ENCODE results near the gene XRRA1.
"Not testable (repeated sequence)": the region's sequence is repeated elsewhere in the genome, so short reads cannot be mapped to it uniquely, and the experiment has no call there.

XRRA1 gene

DNA sequence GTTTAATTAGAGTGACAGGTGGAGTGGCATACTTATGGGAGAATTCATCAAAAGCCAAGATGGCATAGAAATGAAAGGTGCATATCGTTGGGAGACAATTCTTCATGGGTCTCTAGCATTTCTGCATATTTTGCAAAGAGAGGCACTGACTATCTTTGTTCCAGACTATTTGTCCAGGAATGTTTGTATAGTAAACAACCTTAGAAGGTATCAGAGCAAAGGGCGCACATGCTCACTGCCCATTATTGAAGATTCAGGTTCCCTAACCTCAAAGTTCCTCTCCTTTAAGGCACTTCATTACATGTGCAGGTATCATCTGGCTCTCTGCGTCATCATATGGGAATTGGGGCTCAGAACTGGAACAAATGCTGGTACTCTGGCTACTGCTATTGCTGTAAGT, 35.2 kb upstream of the XRRA1 start:
- TF ChIP-seq Cebpa-rat (IDR thresholded peaks at IDR 0.05) = no peak
- Histone ChIP-seq H4K20me1 (peaks cover 0 to 6% (median 0%) of the 10 kb centered on the region in 11 experiments; a peak in 1 of 22 replicates), H3K9me3 (replicated peaks in 1 of 11) (no peaks in the 10 kb centered on the region)

DNA sequence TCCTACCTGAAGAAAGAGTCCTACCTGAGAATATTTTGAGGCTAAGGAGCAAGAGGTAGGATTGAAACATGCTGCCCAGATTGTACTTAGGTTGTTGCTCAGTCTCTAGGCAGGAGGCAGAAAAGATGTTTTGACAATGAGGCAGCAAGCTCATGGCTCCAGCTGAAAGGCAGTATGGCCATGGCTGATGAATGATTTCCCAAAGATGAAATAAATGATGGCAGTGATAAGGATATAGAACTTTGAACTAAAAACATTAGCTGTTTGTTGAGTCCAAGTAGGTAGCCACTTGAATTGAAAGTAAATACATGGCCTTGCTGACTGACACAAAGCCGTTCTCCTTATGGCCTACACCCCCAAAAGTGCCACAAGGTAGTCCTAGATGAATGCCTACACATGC, 33.0 kb upstream of the XRRA1 start:
- Histone ChIP-seq H3K27ac (no peak overlapping the region), H3K36me3 (peaks cover 23 to 58% (median 39%) of the 10 kb centered on the region in 11 experiments), H3K27me3 (no peaks in the 10 kb centered on the region), H3K4me3 (no peak overlapping the region), H3K9ac (no peak overlapping the region), H4K20me1 (peaks cover 0 to 6% (median 0%) of the 10 kb centered on the region in 11 experiments; a peak in 2 of 22 replicates), H3K4me1 (peaks cover 0 to 24% (median 0%) of the 10 kb centered on the region in 10 experiments; a peak in 5 of 20 replicates), H3K4me2 (no peak overlapping the region), H3K9me3 (replicated peaks in 1 of 11) (no peaks in the 10 kb centered on the region)
- TF ChIP-seq Cebpa-rat (IDR thresholded peaks at IDR 0.05) = no peak

More for the DNA sequence above, 35.2 kb upstream of the XRRA1 start:
- H3K9ac ChIP-seq = no peak overlapping the region
- H3K4me3 ChIP-seq = no peak overlapping the region
- H3K27me3 ChIP-seq = no peaks in the 10 kb centered on the region
- H3K4me1 ChIP-seq = peaks cover 6 to 27% (median 9%) of the 10 kb centered on the region in 10 experiments; a peak in 18 of 20 replicates
- no peak overlapping the region for H3K4me2 ChIP-seq
- peaks cover 7 to 41% (median 22%) of the 10 kb centered on the region in 11 experiments; a peak in 21 of 22 replicates for H3K36me3 ChIP-seq
- no peak overlapping the region for H3K27ac ChIP-seq

DNA sequence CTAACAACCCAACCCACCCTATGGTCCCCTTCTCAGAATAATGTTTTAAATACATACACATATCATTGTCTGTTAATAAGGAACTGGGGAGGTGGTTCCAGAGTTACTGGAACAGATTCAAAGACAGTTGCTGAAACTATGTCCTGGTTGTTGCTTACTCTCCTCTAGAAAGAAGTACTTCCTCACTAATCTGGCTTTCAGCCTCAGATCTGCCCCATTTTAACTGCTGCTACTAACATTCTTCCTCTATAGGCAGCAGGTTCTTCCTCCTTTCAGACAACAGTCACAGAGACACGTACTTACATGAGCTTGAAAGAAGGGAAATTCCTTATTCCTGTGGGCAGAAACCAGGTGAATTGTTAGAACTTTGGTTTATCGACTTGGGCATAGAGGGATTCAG, 31.7 kb upstream of the XRRA1 start:
- peak overlapping the region in 2 of 11 experiments; percentile 46 to 54; a peak in 3 of 22 replicates for H3K4me2 ChIP-seq
- H3K4me3 ChIP-seq = no peak overlapping the region
- TF ChIP-seq Cebpa-rat (IDR thresholded peaks at IDR 0.05) = no peak
- peaks cover 0 to 12% (median 0%) of the 10 kb centered on the region in 11 experiments; a peak in 5 of 22 replicates for H4K20me1 ChIP-seq
- H3K36me3 ChIP-seq = peaks cover 34 to 70% (median 50%) of the 10 kb centered on the region in 11 experiments
- H3K4me1 ChIP-seq = peaks cover 0 to 24% (median 0%) of the 10 kb centered on the region in 10 experiments; a peak in 5 of 20 replicates
- H3K9me3 ChIP-seq (replicated peaks in 1 of 11) = no peaks in the 10 kb centered on the region
- H3K9ac ChIP-seq = no peak overlapping the region
- H3K27ac ChIP-seq = no peak overlapping the region
- no peaks in the 10 kb centered on the region for H3K27me3 ChIP-seq

DNA sequence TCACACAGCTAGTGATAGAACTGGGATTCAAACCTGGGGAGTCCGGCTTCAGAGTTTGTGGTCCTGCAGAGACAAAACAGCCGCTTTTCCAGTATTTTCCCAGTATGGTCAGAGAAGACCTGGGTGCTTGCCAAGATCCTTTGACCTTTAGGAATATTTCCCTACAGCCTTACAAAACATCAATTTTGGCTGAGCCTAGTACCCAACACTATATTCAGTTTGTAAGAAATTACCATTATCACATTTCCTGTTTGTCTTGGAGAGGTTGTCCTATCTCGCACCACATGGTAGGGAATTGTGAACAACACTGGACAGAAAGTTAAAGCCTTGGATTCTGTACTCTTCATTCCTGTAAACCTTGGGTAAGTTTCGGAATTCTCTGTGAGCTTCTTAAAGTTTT, 29.1 kb upstream of the XRRA1 start:
- H3K4me3 ChIP-seq = no peak overlapping the region
- no peak overlapping the region for H3K27ac ChIP-seq
- peaks cover 0 to 34% (median 8%) of the 10 kb centered on the region in 11 experiments; a peak in 11 of 22 replicates for H4K20me1 ChIP-seq
- H3K27me3 ChIP-seq = no peaks in the 10 kb centered on the region
- H3K9me3 ChIP-seq (replicated peaks in 1 of 11) = no peaks in the 10 kb centered on the region
- H3K36me3 ChIP-seq = peaks cover 60 to 90% (median 76%) of the 10 kb centered on the region in 11 experiments
- peaks cover 0 to 24% (median 0%) of the 10 kb centered on the region in 10 experiments; a peak in 5 of 20 replicates for H3K4me1 ChIP-seq
- no peak overlapping the region for H3K4me2 ChIP-seq
- no peak for TF ChIP-seq Cebpa-rat (IDR thresholded peaks at IDR 0.05)
- no peak overlapping the region for H3K9ac ChIP-seq

DNA sequence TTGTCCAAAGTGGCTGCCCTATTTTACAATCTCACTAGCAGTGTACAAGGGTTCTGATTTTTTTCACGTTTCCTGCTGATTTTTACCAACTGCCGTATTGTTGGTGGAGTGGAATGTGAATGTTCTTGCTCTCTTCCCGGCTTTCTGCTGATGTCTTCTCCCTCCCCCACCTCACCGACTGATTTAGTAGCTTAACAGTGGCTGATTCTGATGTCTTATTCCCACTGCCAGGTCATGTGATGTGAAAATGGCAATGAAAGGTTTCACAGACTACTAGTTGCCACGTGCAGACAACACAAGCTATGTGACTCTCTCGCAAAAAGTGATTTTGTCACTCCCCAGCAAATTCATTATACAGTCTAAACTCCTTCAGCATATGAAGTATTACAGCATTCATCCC, 22.5 kb upstream of the XRRA1 start:
- Histone ChIP-seq H4K20me1 (peaks cover 4 to 87% (median 52%) of the 10 kb centered on the region in 11 experiments; a peak in 16 of 22 replicates), H3K4me2 (no peak overlapping the region), H3K36me3 (peaks cover 97 to 100% (median 98%) of the 10 kb centered on the region in 11 experiments), H3K9ac (no peak overlapping the region), H3K27ac (no peak overlapping the region), H3K4me3 (no peak overlapping the region), H3K4me1 (no peaks in the 10 kb centered on the region), H3K9me3 (replicated peaks in 1 of 11) (no peaks in the 10 kb centered on the region), H3K27me3 (no peaks in the 10 kb centered on the region)
- TF ChIP-seq Cebpa-rat (IDR thresholded peaks at IDR 0.05) = no peak

DNA sequence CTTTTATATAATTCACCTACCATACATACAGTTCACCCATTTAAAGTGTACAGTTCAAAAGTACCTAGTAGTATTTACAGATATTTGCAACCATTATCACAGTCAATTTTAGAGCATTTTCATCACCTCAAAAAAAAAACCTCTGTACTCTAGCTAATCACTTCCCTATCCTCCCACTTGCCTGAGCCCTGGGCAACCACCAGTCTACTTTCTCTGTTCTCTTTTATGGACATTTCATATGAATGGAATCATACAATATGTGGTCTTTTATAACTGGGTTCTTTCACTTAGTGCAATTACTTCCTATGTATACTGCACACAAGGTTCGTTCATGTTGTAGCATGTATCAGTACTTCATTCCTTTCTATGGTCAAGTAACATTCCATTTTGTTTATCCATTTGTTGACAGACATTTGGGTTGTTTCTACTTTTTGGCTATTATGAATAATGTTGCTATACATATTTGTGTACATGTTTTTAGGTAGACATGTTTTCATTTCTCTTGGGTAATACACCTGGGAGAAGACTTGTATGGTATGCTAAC, 22.0 kb upstream of the XRRA1 start:
- Histone ChIP-seq H3K27ac (no peak overlapping the region), H3K27me3 (no peaks in the 10 kb centered on the region), H3K4me2 (no peak overlapping the region), H3K4me3 (no peak overlapping the region), H4K20me1 (peaks cover 4 to 88% (median 57%) of the 10 kb centered on the region in 11 experiments; a peak in 16 of 22 replicates), H3K9me3 (replicated peaks in 1 of 11) (no peaks in the 10 kb centered on the region), H3K9ac (no peak overlapping the region), H3K4me1 (no peaks in the 10 kb centered on the region), H3K36me3 (peaks cover 97 to 100% (median 98%) of the 10 kb centered on the region in 11 experiments)
- TF ChIP-seq Cebpa-rat (IDR thresholded peaks at IDR 0.05) = no peak

DNA sequence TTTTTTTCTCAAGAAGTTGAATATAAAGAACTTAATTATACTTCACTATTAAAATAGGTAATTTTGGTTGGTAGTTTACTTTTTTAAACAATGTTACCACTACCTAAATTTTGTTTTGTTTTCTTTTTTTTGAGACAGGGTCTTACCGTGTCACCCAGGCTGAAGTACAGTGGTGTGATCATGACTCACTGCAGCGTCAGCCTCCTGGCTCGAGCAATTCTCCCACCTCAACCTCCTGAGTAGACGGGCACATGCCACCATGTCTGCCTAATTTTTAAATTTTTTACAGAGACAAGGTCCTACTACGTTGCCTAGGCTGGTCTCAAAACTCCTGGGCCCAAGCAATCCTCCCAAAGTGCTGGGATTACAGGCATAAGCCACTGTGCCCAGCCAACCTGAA, 17.8 kb upstream of the XRRA1 start:
- Histone ChIP-seq H3K36me3 (peaks cover 78 to 98% (median 89%) of the 10 kb centered on the region in 11 experiments), H4K20me1 (peaks cover 31 to 100% (median 82%) of the 10 kb centered on the region in 11 experiments; a peak in 20 of 22 replicates)
- no peak for TF ChIP-seq Cebpa-rat (IDR thresholded peaks at IDR 0.05)

DNA sequence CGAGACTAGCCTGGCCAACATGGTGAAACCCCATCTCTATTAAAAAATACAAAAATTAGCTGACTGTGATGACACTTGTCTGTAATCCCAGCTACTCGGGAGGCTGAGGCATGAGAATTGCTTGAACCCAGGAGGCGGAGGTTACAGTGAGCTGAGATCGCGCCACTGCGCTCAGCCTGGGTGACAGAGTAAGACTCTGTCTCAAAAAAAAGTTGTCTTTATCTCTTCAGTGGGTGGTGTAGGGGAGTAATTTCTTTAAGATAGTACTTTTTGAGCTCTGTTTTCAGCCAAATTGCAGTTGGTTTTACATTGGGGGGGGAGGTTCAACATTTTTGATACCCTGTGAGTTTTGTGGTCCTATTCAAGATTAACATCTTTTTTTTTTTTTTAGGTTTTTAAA, 11.2 kb upstream of the XRRA1 start:
- Histone ChIP-seq H3K4me1 (peaks cover 3 to 88% (median 19%) of the 10 kb centered on the region in 10 experiments; a peak in 15 of 20 replicates), H3K36me3 (peaks cover 44 to 96% (median 79%) of the 10 kb centered on the region in 11 experiments), H4K20me1 (peaks cover 83 to 99% (median 97%) of the 10 kb centered on the region in 11 experiments; a peak in 21 of 22 replicates), H3K4me2 (peak overlapping the region in 4 of 11 experiments; percentile 6 to 67 (median 40); a peak in 6 of 22 replicates)
- not testable (repeated sequence) for H3K27me3 ChIP-seq; H3K27ac ChIP-seq; H3K4me3 ChIP-seq; H3K9me3 ChIP-seq (replicated peaks in 1 of 11); H3K9ac ChIP-seq

More for the DNA sequence above, 17.8 kb upstream of the XRRA1 start:
- H3K4me2 ChIP-seq = no peak overlapping the region
- H3K9me3 ChIP-seq (replicated peaks in 1 of 11) = no peaks in the 10 kb centered on the region
- H3K4me1 ChIP-seq = peaks cover 0 to 24% (median 12%) of the 10 kb centered on the region in 10 experiments; a peak in 12 of 20 replicates
- H3K27ac ChIP-seq = no peak overlapping the region
- no peaks in the 10 kb centered on the region for H3K27me3 ChIP-seq
- H3K9ac ChIP-seq = no peak overlapping the region
- H3K4me3 ChIP-seq = no peak overlapping the region

DNA sequence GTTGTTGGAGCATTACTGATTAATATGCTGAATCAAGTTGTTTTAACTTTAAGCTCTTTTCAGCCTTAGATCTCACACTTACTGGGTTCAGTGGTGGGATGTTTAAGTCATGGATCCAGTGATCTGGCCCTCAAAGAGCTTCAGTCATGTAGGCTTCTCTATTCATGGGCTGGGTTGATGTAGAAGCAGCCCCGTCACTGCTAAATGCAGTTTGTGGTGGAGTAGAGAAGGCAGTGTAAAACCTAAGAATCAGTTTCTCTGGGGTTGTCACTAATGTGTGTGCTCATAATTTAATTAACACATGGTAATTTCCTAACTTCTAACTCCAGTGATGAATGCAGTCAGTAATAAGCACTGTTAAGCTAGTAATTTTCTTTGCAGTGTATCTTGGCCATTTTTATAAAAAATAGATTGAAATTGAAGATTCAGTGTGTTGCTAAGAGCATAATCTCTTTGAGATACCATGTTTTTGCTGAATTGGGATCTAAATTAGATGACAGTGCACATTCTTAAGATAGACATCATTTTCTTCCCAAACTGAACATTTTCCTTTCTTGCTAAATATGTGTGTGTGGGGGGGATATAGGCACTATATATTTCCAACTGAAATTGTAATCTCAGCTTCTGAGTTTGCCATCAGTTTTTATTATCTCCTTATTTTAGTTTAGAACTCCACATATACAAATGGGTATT, 9.2 kb upstream of the XRRA1 start:
- H3K4me3 ChIP-seq = no peak overlapping the region
- TF ChIP-seq Cebpa-rat (IDR thresholded peaks at IDR 0.05) = no peak
- peaks cover 50 to 96% (median 79%) of the 10 kb centered on the region in 11 experiments for H3K36me3 ChIP-seq
- peak overlapping the region in 3 of 11 experiments; percentile 16 to 61 (median 47); a peak in 5 of 22 replicates for H3K4me2 ChIP-seq
- peaks cover 16 to 93% (median 32%) of the 10 kb centered on the region in 10 experiments; a peak in 19 of 20 replicates for H3K4me1 ChIP-seq
- H4K20me1 ChIP-seq = peaks cover 72 to 99% (median 95%) of the 10 kb centered on the region in 11 experiments; a peak in 21 of 22 replicates
- peaks cover 0 to 9% (median 0%) of the 10 kb centered on the region in 11 experiments; a peak in 7 of 22 replicates for H3K9me3 ChIP-seq (replicated peaks in 1 of 11)
- no peak overlapping the region for H3K27ac ChIP-seq
- no peaks in the 10 kb centered on the region for H3K27me3 ChIP-seq
- no peak overlapping the region for H3K9ac ChIP-seq

All from BLaER1 treated with 17β-estradiol and CSF1 and Interleukin-3, amounts not matched to agents 10 nM and 100 nM (cell line).